ENCODE measurements around the gene KCNMA1.

GRCh38 chr10:77306666-77307065, 330.9 kb downstream of the KCNMA1 start:
- TF ChIP-seq CTCF (IDR thresholded peaks at IDR 0.05): no peak
- TF ChIP-seq POLR2A (IDR thresholded peaks at IDR 0.05): no peak
